SU-DHL-6 (cell line): ENCODE results near the gene UVSSA.

ENCODE experiments used
- EZH2phosphoT487 ChIP-seq: fragments of 200-600 bp; sonication (generic), shearing (Covaris generic); conservative IDR thresholded peaks from 2 replicates; pipeline ENCODE4 v1.6.1; 2018; ENCODE audit warnings: mild to moderate bottlenecking, antibody characterized with exemption, low read length, moderate library complexity, mixed read lengths
- TF ChIP-seq, protein P1 (sequence below): fragments of 200-600 bp; sonication (generic); IDR thresholded peaks from one replicate; pipeline ENCODE4 v1.5.1; 2017; ENCODE audit warnings: antibody characterized with exemption, mild to moderate bottlenecking, low read length, moderate library complexity; ENCODE audit not compliant: insufficient read depth, poor library complexity, severe bottlenecking

GRCh38 chr4:1298461-1298860 lies 48.5 kb upstream of the UVSSA start:
- no peak for TF ChIP-seq EZH2phosphoT487
- TF ChIP-seq, protein P1, sequence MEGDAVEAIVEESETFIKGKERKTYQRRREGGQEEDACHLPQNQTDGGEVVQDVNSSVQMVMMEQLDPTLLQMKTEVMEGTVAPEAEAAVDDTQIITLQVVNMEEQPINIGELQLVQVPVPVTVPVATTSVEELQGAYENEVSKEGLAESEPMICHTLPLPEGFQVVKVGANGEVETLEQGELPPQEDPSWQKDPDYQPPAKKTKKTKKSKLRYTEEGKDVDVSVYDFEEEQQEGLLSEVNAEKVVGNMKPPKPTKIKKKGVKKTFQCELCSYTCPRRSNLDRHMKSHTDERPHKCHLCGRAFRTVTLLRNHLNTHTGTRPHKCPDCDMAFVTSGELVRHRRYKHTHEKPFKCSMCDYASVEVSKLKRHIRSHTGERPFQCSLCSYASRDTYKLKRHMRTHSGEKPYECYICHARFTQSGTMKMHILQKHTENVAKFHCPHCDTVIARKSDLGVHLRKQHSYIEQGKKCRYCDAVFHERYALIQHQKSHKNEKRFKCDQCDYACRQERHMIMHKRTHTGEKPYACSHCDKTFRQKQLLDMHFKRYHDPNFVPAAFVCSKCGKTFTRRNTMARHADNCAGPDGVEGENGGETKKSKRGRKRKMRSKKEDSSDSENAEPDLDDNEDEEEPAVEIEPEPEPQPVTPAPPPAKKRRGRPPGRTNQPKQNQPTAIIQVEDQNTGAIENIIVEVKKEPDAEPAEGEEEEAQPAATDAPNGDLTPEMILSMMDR, result no peak
